Measurements from ENCODE around the gene RAB3A.
"Not testable (repeated sequence)": the region's sequence is repeated elsewhere in the genome, so short reads cannot be mapped to it uniquely, and the experiment has no call there.

The RAB3A gene

GRCh38 chr19:18223860-18224524 is 20.1 kb upstream of the RAB3A start:
- DNase-seq = no peak

GRCh38 chr19:18221815-18222725 is 18.2 kb upstream of the RAB3A start:
- no peak for DNase-seq

- DNase-seq = no peak
Measured at GRCh38 chr19:18220632-18221275, 16.9 kb upstream of the RAB3A start.

GRCh38 chr19:18219911-18220631 is 16.2 kb upstream of the RAB3A start:
- DNase-seq = no peak

GRCh38 chr19:18218600-18218999 is 14.8 kb upstream of the RAB3A start:
- no peak for DNase-seq

GRCh38 chr19:18218159-18218558 is 14.3 kb upstream of the RAB3A start:
- no peak for DNase-seq

- no peak for DNase-seq
Measured at GRCh38 chr19:18216789-18217188, 12.9 kb upstream of the RAB3A start.

GRCh38 chr19:18214779-18215433 is 11.1 kb upstream of the RAB3A start:
- no peak for DNase-seq

GRCh38 chr19:18211683-18212082 is 7.8 kb upstream of the RAB3A start:
- no peak for DNase-seq

- not testable (repeated sequence) for DNase-seq
Measured at GRCh38 chr19:18209912-18210311, 6.1 kb upstream of the RAB3A start.

GRCh38 chr19:18208098-18208951 is 4.5 kb upstream of the RAB3A start:
- DNase-seq = peak; percentile 36

- no peak for DNase-seq
Measured at GRCh38 chr19:18206018-18206417, 2.2 kb upstream of the RAB3A start.

GRCh38 chr19:18205200-18205892 is 1.5 kb upstream of the RAB3A start:
- peak; percentile 31 for DNase-seq

GRCh38 chr19:18204394-18205199 is 755 bp upstream of the RAB3A start:
- DNase-seq = peak; percentile 50

GRCh38 chr19:18203408-18203862 is 407 bp downstream of the RAB3A start:
- peak; percentile 56 for DNase-seq

GRCh38 chr19:18202778-18203407 is 949 bp downstream of the RAB3A start:
- peak; percentile 8 for DNase-seq

GRCh38 chr19:18202397-18202777 is 1.5 kb downstream of the RAB3A start:
- DNase-seq = no peak

- DNase-seq = no peak
Measured at GRCh38 chr19:18198374-18198773, 5.5 kb downstream of the RAB3A start.

GRCh38 chr19:18197941-18198340 is 5.9 kb downstream of the RAB3A start:
- no peak for DNase-seq

Data from effector CD8-positive, alpha-beta T cell (primary cell).